Endometrial microvascular endothelial cells (primary cell): ENCODE results near the gene STARD13. TPM values are rescaled to one million over a fixed set of nuclear protein-coding genes. Genes with fewer than 3 reads are reported as not detected.

ENCODE experiments used
- in situ Hi-C: cut with HindIII; loops from 2 replicates; pipeline ENCODE4 v1.10.0; 2017; ENCODE audit warnings: low sequenced_read_pairs, low pct_unique_long_range_greater_than_20kb; ENCODE audit errors: inconsistent ontology term
- total RNA-seq: library from RNA; depleted of rRNA; stranded (reverse); fragments of >200 nt; gene quantifications from one replicate; pipeline ENCODE4 v1.2.3, GENCODE V29; 2015; ENCODE audit errors: inconsistent ontology term

Gene STARD13
- total RNA-seq, 1 donor from 2014 or later, result 19.1 TPM

GRCh38 chr13:33279414-33280278 lies 5.9 kb downstream of the STARD13 start:
- in situ Hi-C loops, result no loop called here

DNA sequence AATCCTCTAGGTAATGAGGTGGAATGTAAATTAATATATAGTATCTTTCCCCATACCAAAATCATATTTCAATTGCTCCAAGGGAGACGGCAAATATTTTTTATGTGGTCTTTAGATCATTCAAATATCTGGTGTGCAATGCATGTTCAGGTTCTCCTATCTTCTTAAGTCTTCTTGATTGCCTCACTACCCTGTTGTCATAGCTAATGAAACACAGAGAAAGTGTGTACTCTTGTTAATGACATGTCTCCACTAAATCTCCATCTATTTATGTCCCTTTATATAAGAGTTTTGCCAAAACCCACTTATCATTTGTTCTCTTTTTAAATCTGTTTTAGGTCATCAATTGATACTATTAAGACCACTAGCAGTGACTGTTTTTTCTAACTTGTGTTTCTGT lies 6.6 kb downstream of the STARD13 start:
- in situ Hi-C loops, result no loop called here

DNA sequence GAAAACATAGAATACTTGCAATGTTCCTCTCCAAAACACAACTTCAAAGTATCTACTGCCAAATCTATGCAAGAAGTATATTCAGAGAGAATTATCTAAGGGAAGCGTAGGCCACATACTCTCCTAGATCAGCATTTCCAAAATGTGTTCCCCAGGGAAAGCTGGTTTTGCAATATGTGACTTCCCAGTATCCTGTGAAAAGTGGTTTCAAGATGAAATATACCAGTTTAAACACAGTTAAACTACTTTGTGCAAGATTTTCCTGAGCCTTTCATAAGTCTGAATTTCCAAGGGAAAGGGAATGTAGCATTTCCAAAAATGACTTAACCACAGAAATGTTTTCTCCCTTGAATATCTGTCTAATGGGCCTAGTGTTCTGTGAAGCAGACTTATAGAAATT lies 7.6 kb downstream of the STARD13 start:
- in situ Hi-C loops, result no loop called here

DNA sequence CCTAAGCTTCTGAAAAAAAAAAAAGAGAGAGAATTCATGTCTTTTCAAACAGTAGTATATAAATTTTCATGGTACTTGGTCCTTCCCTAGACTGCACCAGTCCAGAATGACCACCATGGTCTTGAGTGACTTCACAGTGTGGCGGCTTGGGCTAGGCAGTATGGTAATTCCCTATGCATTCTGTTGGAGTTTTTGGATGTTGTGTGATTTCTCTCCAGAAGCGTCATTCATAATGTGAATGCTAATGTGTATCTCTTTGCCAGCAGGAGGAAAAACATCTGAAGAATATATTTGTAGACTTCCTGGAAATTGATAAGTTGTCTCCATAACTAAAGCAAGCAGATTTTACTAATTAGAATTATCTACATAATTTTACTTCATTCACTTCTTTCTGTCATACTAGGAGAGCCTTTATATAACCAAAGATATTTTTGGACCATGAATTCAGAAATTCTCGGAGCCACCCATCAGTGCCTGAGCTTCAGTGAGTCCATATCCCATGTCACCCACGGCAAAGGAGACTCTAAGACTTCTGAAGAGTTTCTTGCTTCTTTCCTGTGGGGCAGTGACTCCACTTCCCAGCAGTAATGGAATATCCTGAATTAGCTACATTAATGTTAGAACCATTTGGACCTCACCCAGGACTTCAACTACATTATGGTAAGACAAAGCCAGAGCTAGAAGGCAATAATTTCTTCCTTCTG lies 8.4 kb downstream of the STARD13 start:
- in situ Hi-C loops, result no loop called here

- in situ Hi-C loops, result no loop called here
Observed at GRCh38 chr13:33276570-33276969, 9.0 kb downstream of the STARD13 start.

DNA sequence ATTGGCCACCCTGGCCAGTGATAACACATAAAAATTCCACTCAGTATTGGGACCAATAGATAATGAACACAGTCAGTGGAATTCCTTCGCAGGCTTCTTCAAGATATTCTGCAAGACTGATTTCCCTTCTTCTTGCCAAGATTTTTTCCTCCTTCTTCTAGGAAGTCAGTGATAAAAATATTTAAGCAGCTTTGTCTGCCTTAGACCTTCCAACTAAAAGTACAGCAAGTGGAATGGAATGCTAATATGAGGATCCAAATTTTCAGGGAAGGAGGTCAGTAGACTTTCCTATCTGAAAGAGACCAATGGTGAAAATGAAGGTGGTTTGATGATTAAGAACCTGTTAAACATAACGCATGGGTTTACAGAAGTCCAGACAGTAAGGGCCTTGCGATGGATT lies 9.6 kb downstream of the STARD13 start:
- in situ Hi-C loops, result no loop called here

DNA sequence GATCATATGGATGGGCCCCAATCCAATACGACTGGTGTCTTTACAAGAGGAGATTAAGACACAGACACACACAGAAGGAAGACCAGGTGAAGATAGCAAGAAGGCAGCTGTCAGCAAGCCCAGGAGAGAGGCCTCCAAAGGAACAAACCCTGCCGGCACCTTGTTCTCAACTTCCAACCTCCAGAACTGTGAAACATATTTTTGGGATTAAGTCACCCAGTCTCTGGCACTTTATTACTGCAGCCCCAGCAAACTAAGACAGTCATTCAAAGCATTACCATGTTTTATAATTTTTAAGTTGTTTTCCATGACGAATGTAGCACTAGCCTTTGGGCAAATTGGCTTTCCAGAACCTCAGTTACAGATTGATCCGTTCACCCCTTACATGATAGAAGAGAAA lies 11.3 kb downstream of the STARD13 start:
- in situ Hi-C loops, result no loop called here

GRCh38 chr13:33272531-33273124 lies 12.9 kb downstream of the STARD13 start:
- in situ Hi-C loops, result no loop called here

DNA sequence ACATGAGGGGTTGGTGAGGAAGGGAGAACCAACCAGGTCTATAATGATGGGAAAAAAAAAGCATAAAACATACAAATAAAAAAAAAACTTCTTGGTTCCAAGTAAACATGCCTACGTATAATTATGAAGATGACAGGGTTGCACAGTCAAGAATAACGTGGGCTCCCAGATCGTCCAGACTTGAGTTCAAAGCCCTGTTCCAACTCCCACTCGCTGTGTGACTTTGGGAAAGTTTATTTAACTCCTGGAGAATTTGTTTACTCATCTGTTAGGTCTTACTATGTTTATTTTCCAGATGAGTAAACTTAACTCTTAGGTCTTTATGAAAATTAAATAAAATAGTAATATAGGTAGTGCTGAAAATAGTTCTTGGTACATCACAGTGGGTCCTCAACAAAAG lies 13.8 kb downstream of the STARD13 start:
- in situ Hi-C loops, result no loop called here

DNA sequence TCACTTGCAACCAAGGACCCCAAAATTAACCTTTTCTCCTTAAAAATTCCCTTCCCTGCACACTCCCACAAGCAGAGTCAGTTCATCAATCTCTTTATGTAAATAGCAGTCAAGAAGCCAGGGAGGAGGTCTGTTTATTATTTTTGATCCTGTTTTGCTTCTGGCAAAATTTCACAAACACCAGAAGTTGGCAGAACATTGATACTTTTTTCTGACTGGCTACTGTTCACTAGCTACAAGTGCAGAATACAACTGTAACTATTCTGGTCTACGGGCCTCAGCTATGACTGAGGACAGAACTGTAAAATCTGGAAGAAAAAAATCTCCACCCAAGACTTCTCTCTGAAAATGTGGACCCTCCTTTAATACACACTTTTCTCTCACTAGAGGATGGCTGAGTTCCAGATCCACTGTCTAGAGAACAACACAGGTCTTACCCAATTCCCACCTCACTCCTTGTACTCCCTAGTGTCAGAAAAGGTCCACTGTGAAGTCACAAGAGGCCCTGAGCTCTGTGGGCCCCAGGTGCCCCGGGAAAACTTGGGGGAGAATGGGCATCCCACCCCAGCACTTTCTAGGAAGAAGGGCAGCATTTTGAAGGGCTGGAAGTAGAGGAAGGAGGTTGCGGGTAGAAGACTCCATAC lies 14.5 kb downstream of the STARD13 start:
- in situ Hi-C loops, result no loop called here

DNA sequence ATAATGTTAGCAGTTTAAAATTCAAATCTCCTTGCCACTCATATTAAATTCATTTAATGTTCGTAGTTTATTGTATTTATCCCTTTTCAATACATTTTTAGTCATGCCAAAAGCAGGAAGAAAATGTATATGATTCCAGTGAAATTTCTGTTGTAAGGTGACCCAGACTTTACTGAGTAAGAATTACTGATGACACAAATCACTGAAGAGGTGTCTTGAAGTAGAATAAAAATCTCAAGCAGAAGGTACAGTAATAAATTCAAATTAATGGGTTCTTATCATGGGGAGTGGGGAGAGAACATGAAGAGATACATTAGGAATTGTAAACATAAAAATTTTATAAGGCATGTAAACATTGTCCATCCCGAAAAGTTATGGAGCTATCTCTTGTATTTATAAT lies 19.9 kb downstream of the STARD13 start:
- in situ Hi-C loops, result no loop called here

DNA sequence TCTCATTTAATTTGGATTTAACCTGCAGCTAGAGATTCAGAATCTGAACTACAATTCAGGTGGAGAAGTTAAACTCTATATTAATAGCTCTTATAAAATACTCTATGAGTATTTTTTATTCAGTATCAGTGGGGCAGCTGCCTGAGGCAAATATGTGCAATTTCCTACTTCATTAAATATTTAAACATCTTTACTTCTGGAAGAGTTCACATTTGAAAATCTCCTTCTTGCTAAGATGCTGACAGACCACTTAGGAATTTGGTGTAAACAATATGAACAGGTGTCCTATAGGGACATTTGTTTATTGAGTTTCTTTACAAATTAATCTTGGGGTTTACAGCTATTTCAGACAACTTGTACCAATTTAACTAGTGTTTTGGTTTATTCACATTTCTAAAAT lies 20.4 kb downstream of the STARD13 start:
- in situ Hi-C loops, result no loop called here

DNA sequence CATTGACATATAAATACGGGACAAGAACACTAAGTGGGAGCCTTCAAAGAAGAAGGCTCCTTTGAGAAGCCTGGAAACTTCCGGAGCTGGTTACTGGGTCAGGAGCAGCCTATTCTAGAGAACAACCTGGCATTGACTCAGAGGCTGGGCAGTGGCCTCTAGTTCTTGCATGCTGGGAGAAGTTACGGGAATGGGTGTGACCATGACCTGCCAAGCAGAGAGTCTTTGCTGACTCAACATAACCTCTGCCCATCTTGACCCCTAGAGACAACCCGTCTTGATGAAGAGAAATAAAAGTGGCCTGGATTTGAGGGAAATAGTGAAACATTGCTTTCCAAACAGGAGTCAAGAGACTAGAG lies 21.0 kb downstream of the STARD13 start:
- in situ Hi-C loops, result no loop called here

- in situ Hi-C loops, result no loop called here
Observed at GRCh38 chr13:33263976-33264619, 21.5 kb downstream of the STARD13 start.

DNA sequence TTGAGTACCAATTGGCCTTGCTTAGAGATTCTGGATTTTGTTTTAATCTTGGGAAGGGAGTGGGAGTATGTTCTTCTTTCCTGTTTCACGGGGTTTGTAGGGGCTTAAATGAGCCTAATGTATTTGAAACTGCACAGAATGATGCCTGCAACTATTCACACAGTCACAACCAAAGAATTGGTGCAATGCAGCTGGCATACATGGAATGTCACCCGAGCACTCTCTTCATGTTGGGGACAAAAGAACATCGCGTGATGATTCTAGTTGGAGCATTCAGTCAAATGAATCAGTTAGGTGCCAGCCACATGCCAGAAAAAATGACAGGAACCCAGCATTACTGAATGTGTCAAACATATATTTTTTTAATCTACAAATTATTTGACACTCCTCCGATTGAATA lies 22.1 kb downstream of the STARD13 start:
- in situ Hi-C loops, result no loop called here

GRCh38 chr13:33262997-33263396 lies 22.6 kb downstream of the STARD13 start:
- in situ Hi-C loops, result no loop called here

- in situ Hi-C loops, result no loop called here
Observed at GRCh38 chr13:33262594-33262993, 23.0 kb downstream of the STARD13 start.

GRCh38 chr13:33262062-33262487 lies 23.5 kb downstream of the STARD13 start:
- in situ Hi-C loops, result no loop called here

GRCh38 chr13:33261387-33262061 lies 24.0 kb downstream of the STARD13 start:
- in situ Hi-C loops, result no loop called here
